GM23338 (cell line): ENCODE results near the gene CAPNS2.

ENCODE experiments used
- EZH2 ChIP-seq: fragments of 200-600 bp; sonication (generic); IDR thresholded peaks from one replicate; pipeline ENCODE4 v1.8.0; 2017; ENCODE audit warnings: antibody characterized with exemption, mild to moderate bottlenecking, low read depth; ENCODE audit not compliant: unreplicated experiment
- EZH2phosphoT487 ChIP-seq: fragments of 200-600 bp; sonication (generic); IDR thresholded peaks from one replicate; pipeline ENCODE4 v1.8.1; 2018; ENCODE audit warnings: antibody characterized with exemption; ENCODE audit not compliant: unreplicated experiment
- JUNB ChIP-seq: IDR thresholded peaks from one replicate; pipeline ENCODE4 v1.6.1; 2016; ENCODE audit warnings: antibody characterized with exemption; ENCODE audit not compliant: unreplicated experiment
- NANOG ChIP-seq: IDR thresholded peaks from 2 replicates; pipeline ENCODE4 v1.6.1; 2016; ENCODE audit warnings: antibody characterized with exemption, borderline replicate concordance
- POLR2AphosphoS5 ChIP-seq: IDR thresholded peaks from 2 replicates; pipeline ENCODE4 v1.6.1; 2016; ENCODE audit warnings: antibody characterized with exemption, low read depth
- STAT1 ChIP-seq: IDR thresholded peaks from one replicate; pipeline ENCODE4 v1.6.1; 2016; ENCODE audit warnings: antibody characterized with exemption; ENCODE audit not compliant: unreplicated experiment
- TF ChIP-seq, protein P1 (sequence below), 2 experiments: fragments of 200-600 bp in 1 of 2; sonication (generic) in 1 of 2; conservative IDR thresholded peaks; 2 replicates each; pipeline versions ENCODE4 v1.5.1 to v1.6.1; 2016 to 2017; ENCODE audit warnings: antibody characterized with exemption in 2 of 2, low read depth in 2 of 2, mild to moderate bottlenecking in 2 of 2, moderate library complexity in 1 of 2
- TF ChIP-seq, protein P2 (sequence below): IDR thresholded peaks from one replicate; pipeline ENCODE4 v1.6.1; 2018; ENCODE audit warnings: antibody characterized with exemption; ENCODE audit not compliant: unreplicated experiment
- TF ChIP-seq, protein P3 (sequence below): IDR thresholded peaks from 2 replicates; pipeline ENCODE4 v1.6.1; 2016; ENCODE audit warnings: antibody characterized with exemption

DNA sequence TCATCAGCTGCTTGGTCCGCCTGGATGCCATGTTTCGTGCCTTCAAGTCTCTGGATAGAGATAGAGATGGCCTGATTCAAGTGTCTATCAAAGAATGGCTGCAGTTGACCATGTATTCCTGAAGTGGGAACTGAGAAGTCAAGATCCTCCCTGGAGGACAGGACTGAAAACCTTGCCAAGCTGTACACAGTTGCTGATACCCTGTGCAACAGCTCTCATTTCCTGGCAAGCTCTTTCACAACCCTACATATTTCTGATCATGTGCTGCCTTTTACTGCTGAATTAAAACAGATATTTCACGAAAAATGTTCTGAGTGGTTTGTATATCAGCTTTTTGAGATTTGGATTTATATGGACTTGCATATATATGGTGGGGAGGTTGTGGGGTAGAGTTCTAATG, 898 bp downstream of the CAPNS2 start:
- TF ChIP-seq EZH2 (no peak), POLR2AphosphoS5 (no peak), NANOG (no peak), STAT1 (no peak), JUNB (no peak), EZH2phosphoT487 (no peak)
- TF ChIP-seq, protein P1, sequence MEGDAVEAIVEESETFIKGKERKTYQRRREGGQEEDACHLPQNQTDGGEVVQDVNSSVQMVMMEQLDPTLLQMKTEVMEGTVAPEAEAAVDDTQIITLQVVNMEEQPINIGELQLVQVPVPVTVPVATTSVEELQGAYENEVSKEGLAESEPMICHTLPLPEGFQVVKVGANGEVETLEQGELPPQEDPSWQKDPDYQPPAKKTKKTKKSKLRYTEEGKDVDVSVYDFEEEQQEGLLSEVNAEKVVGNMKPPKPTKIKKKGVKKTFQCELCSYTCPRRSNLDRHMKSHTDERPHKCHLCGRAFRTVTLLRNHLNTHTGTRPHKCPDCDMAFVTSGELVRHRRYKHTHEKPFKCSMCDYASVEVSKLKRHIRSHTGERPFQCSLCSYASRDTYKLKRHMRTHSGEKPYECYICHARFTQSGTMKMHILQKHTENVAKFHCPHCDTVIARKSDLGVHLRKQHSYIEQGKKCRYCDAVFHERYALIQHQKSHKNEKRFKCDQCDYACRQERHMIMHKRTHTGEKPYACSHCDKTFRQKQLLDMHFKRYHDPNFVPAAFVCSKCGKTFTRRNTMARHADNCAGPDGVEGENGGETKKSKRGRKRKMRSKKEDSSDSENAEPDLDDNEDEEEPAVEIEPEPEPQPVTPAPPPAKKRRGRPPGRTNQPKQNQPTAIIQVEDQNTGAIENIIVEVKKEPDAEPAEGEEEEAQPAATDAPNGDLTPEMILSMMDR (conservative IDR thresholded peaks at IDR 0.05; ENCODE audit: low read depth in 2 of 2): no peak
- TF ChIP-seq, protein P2, sequence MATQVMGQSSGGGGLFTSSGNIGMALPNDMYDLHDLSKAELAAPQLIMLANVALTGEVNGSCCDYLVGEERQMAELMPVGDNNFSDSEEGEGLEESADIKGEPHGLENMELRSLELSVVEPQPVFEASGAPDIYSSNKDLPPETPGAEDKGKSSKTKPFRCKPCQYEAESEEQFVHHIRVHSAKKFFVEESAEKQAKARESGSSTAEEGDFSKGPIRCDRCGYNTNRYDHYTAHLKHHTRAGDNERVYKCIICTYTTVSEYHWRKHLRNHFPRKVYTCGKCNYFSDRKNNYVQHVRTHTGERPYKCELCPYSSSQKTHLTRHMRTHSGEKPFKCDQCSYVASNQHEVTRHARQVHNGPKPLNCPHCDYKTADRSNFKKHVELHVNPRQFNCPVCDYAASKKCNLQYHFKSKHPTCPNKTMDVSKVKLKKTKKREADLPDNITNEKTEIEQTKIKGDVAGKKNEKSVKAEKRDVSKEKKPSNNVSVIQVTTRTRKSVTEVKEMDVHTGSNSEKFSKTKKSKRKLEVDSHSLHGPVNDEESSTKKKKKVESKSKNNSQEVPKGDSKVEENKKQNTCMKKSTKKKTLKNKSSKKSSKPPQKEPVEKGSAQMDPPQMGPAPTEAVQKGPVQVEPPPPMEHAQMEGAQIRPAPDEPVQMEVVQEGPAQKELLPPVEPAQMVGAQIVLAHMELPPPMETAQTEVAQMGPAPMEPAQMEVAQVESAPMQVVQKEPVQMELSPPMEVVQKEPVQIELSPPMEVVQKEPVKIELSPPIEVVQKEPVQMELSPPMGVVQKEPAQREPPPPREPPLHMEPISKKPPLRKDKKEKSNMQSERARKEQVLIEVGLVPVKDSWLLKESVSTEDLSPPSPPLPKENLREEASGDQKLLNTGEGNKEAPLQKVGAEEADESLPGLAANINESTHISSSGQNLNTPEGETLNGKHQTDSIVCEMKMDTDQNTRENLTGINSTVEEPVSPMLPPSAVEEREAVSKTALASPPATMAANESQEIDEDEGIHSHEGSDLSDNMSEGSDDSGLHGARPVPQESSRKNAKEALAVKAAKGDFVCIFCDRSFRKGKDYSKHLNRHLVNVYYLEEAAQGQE: no peak
- TF ChIP-seq, protein P3, sequence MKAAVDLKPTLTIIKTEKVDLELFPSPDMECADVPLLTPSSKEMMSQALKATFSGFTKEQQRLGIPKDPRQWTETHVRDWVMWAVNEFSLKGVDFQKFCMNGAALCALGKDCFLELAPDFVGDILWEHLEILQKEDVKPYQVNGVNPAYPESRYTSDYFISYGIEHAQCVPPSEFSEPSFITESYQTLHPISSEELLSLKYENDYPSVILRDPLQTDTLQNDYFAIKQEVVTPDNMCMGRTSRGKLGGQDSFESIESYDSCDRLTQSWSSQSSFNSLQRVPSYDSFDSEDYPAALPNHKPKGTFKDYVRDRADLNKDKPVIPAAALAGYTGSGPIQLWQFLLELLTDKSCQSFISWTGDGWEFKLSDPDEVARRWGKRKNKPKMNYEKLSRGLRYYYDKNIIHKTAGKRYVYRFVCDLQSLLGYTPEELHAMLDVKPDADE: no peak
